HG03460 (cell line): Measurements from ENCODE around the gene GALK2.

Experiments used
- ATAC-seq: cut with Tn5 transposase; IDR thresholded peaks from one replicate; pipeline ENCODE4 v1.9.1; 2021; ENCODE audit not compliant: unreplicated experiment

GALK2 gene

GRCh38 chr15:49169880-49170597 is at the start of gene GALK2:
GALK2 (plus strand) TSS chr15:49170247; CDS start chr15:49170323, 76 bp downstream.
- ATAC-seq: peak; percentile 89

- no peak for ATAC-seq
These were observed 49.2 kb upstream of the GALK2 start for GRCh38 chr15:49120832-49121231.

- no peak for ATAC-seq
These were observed 48.1 kb upstream of the GALK2 start for GRCh38 chr15:49121901-49122300.

- ATAC-seq: no peak
These were observed 47.4 kb upstream of the GALK2 start for GRCh38 chr15:49122541-49123062.

- no peak for ATAC-seq
These were observed 45.7 kb upstream of the GALK2 start for GRCh38 chr15:49124371-49124770.

DNA sequence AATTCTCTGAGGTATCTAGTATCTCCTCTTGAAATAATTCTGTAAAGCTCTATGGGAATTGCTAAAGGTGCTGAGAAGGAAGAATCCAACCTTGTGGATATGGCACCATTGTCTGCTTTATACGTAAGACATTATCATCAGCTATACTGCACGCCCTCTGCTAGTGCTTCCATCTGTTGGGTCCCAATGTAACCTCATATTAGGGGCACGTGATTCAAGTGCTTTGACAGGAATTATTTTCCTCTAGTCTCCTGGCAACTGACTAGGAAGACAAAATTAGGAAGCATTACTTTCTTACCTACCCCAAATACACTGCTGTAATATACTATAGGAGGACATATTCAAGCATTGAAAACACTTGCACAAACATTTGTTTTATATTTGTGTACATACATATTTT is 38.6 kb upstream of the GALK2 start:
- no peak for ATAC-seq

DNA sequence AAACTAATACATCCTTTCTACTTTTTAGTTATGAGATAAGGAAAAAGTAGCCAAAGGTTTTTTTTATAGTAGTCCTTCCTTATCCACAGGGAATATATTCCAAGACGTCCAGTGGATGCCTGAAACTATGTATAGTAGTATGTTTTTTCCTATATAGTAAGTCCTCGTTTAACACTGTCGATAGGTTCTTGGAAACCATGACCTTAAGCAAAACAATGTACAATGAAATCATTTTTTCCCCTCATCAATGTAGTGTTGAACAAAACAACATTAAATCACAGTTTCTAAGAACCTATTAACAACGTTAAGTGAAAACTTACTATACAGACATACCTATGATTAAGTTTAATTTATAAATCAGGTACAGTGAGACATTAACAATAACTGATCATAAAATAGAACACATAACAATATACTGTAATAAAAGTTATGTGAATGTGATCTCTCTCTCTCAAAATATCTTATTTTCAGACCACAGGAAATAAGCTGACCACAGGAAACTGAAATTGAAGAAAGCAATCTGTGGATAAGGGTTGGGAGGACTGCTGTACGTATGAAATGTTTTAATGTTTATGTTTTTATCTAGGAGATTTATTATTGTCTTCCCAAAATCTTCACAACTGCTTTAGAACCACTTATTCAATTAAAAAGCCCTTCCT is 35.2 kb upstream of the GALK2 start:
- ATAC-seq: peak; percentile 51

DNA sequence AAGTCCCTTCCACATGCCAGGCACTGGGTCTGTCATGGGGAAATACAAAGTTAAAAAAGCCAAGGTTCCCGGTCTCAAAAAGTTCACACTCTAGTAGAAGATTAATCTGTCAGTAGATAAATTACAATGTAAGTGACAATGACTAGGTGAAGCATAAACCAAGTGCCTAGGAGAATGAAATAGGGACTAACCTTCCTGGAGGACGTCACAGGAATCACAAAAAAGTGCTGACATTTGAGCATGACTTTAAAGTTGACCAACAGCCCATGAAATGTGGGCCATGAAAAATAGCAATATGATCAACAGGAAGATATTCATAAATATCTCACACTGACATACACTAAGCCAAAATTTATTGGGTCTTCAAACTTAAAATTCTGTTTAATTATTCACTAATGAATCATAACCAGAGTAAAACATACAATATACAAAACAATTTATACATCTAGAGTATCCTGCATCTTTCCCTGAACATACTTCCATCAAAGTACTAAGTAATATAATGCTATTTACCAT is 34.6 kb upstream of the GALK2 start:
- peak; percentile 60 for ATAC-seq

DNA sequence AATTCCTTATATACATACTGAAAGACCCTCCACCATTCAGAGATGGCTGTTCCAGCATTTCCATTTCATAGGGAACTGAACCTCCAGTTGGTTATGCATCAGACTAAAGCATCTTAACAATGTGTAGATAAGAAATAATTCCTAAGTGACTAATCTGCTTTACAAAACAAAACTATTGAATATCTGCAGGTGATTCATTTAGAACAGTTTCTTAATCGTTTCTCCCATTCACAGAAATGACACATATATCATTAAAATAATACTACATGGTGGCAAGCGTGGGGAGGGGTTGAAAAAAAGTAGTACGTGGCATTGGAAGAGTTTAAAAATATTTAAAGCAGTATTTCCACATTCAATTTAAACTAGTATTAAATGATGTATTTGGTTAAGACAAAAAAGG is 34.1 kb upstream of the GALK2 start:
- no peak for ATAC-seq

DNA sequence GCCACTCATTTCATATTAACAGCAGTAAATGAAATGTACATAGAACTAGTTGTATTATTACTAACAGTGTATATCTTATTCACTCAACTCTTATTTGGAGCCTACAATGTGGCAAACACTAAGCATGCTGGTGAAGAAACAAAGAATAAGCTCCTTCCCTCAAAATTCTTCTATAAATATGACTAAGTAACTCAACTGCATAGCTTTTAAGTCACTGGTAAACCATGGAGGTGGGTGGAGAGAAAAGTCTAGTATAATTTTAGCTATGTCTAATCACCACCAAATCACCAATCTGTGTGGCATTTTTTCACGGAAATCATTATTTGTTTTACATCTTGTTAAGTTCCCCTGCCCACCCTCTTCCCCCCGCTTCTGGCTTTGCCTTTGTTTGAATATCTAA is 32.2 kb upstream of the GALK2 start:
- no peak for ATAC-seq

- ATAC-seq: no peak
These were observed 24.1 kb upstream of the GALK2 start for GRCh38 chr15:49145651-49146609.

DNA sequence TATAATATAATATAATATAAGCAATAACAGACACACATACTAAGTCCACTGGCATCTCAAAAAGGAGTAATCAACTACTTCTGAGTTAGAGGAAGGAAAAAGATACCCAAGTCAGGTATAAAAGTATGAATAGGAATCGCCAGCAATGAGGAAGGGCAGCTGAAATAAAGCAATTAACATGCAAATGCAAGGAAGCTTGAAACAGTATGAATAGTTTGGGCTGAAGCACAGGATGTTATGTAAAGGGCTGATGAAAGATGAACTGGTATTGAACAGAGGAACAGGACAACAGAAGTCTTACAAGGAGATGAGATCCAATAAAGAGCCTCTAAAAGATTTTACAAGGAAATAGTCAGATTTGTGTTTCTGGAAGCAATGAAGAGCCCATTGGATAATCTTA is 21.7 kb upstream of the GALK2 start:
- ATAC-seq: no peak

DNA sequence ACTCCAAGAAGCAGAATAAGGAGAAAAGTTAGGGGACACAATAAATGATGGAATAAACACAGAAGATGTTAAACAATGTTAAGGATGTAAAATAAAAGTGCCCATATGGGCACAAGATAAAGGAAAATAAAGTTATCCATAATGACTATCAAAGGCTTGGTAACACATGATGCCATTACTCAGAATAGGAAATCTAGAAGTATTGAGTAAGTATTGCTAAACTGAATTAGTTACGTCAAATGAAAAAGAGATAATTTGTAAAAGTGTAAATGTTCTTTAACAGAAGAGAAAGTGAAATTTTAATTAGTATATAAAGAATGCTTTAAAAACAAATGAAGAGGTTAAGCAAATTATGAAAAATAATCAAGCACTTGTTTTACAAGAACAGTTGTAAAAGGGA is 21.3 kb upstream of the GALK2 start:
- ATAC-seq: no peak

DNA sequence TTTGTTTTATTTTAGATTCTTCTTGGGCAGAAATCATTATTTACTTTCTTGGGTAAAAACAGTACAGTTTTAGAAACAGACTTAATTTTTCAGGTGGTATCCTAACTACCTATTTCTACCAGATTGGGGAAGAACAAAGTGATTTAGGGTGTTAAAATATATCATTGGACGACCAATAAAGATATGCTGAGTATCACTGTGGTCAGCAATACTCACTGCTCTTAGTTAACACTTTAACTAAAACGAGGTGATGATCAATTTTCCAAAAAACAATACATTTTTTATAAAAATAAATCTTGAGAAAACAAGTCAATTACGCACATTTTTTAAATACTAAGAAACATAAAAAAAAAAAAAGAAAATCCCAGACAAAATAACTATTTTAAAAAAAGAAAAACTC is 18.2 kb upstream of the GALK2 start:
- ATAC-seq: no peak

GRCh38 chr15:49152552-49153312 is 17.3 kb upstream of the GALK2 start:
- no peak for ATAC-seq

DNA sequence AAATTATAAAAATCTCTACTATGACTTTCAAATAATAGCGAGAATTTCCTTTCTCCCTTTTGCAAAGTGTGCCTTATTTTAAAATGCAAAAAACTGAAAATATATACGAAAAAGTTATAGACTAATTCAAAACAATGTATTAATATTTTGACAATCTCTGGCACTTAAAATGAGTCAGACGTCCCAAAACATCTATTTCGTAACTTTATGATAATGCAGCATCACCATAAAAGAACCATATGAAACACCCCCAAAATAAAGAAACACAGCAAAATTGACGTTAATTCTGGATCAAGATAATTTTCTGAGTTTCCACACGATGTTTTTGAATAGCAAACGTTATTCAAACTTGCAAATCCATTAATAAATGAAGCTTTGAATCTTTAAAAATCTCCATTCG is 15.7 kb upstream of the GALK2 start:
- ATAC-seq: no peak

DNA sequence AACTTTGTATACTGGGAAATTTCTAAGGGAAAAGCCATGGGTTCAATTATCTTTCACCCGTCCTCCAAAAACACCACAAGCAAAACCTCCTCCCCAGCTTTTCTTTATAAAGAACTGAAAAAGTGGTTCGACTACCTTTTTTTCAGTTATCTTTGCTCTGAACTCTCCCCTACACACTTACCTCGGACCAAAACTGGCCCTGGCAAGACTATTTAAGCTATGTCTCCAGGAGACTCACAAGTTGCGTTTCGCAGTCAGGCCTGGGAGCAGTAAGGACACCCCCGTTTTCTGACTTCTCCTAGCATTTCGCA is 15.3 kb upstream of the GALK2 start:
- no peak for ATAC-seq

- peak; percentile 86 for ATAC-seq
These were observed 14.8 kb upstream of the GALK2 start, which contains the start of gene COPS2 for GRCh38 chr15:49155110-49155833. COPS2 (minus strand) TSS chr15:49155599; CDS start chr15:49155578, 21 bp downstream.

DNA sequence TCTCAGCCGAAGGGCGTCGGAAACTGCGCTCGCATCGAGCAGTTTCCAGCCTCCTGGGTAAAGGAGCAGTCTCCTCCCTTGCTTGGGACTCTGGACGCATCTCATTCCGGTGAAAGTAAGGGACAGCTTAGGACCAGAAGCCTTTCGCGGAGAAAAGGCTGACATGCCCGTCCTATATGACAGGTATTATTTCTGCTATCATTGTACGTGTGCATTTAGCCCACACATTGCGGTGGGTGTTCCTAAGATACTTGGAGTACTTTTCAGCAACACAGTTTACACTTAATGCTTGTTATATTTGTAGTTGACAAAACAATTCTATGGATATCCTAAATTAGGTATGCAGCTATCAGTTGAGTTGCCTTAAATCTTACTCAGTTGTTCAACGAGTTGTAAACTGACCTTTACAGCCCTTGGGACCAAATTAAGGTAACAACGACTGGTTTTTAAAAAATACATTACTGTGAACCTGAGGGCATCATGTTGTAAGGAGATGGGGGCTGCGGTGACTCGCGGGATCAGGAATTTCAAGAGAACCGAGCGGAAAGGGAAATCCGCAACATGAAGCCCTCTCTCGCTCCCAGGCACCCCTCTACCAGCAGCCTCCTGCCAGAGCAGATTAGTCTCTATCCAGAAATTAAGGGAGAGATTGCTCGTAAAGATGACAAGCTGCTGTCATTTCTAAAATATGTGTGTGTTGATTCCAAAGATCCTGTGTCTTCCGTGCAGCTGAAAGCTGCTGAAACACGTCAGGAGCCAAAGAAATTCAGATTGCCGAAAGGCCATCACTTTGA is 14.0 kb upstream of the GALK2 start:
- no peak for ATAC-seq
